ENCODE results near the gene LSP1. TPM values are rescaled to one million over a fixed set of nuclear protein-coding genes. Genes with fewer than 3 reads are reported as not detected.

Gene LSP1
- total and polyA plus RNA-seq, 2 of the 8 experiments (the other 6 are each of a cell fraction or from before 2014, with no cell fraction given), result 0.03 TPM; not detected in 1

DNA sequence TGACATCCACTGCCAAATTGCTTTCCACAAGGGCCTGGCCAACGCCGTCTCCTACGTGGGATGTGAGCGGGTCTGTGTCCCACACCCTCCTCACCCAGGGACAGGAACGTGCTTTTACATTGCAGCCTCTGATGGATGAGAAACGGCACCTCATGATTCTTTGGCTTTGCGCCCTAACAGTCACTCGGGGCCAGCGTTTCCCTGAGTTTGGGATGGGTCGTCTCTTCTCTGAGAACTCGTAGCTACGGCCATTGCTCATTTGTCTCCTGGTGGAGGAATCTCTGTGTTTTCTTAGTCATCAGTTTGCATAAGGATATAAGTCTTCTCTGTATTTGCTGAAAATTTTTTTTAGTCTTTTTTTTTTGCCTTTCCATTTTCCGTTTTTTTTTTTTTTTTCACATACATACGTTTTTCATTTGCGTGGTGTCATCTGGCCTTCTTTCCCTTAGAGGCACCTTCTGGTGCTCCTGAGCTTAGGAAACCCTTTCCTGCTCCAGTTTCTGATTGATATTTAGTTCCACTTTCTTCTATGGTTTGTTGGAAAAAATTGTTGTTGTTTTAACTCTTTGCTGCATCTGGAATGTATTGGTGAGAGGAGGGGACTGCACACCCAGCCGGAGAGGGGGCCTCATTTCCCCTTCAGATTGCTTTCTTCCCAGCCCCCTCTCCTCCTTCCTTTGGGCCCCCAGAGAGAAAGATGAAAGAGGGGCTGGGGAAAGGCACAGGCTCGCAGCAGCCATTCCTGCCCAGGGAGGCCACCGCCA lies 78.6 kb downstream of the LSP1 start (continued):
- TF ChIP-seq TEAD4 (IDR thresholded peaks at IDR 0.05; ENCODE audit: low read depth, low read length), result no peak

All from H1 (cell line).